22Rv1 (cell line): Measurements from ENCODE around the gene SCFD2.
A peak's percentile ranks its signal among the peaks of the same experiment; 100 is the strongest.

Experiments
- H3K27ac ChIP-seq: fragments of 450-650 bp; 2 replicates; pipeline ENCODE4 v1.5.1; 2017
- CTCF ChIP-seq: fragments of 450-650 bp; IDR thresholded peaks from 2 replicates; pipeline ENCODE4 v1.5.1; 2017; ENCODE audit warnings: mild to moderate bottlenecking
- ZFX ChIP-seq: fragments of 450-650 bp; IDR thresholded peaks from 2 replicates; pipeline ENCODE4 v1.6.1; 2017; ENCODE audit warnings: antibody characterized with exemption, borderline replicate concordance

Gene SCFD2

GRCh38 chr4:53208753-53209152 lies 157.1 kb downstream of the SCFD2 start:
- H3K27ac ChIP-seq, result no peak overlapping the region
- no peak for TF ChIP-seq ZFX
- no peak for TF ChIP-seq CTCF

- no peak overlapping the region for H3K27ac ChIP-seq
- TF ChIP-seq ZFX (no peak), CTCF (no peak)
Observed at GRCh38 chr4:53205970-53206369, 159.9 kb downstream of the SCFD2 start.

GRCh38 chr4:53199356-53199755 lies 166.5 kb downstream of the SCFD2 start:
- H3K27ac ChIP-seq, result no peak overlapping the region

DNA sequence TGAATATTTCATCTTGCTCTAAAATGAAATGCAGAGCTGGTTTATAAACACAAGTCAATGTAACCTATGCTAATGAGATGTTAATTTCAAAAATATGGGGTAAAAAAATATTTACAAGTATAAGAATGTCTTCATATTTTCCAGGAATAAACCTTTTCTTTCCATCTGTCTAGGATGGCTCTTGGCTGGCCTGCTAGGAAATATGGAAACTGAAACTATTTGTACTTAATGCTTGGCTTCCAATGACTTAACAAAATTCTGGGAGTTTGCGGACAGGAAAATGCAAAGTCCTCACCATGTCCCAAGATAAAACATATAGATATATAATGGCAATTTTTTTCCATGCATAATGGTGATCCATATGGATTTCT lies 168.1 kb downstream of the SCFD2 start:
- TF ChIP-seq CTCF (no peak), ZFX (no peak)
- no peak overlapping the region for H3K27ac ChIP-seq

More at GRCh38 chr4:53199356-53199755, 166.5 kb downstream of the SCFD2 start:
- TF ChIP-seq CTCF (no peak), ZFX (no peak)

GRCh38 chr4:53196882-53197771 lies 168.7 kb downstream of the SCFD2 start:
- H3K27ac ChIP-seq, result no peak overlapping the region
- TF ChIP-seq ZFX (no peak), CTCF (peak; percentile 87)

- H3K27ac ChIP-seq, result no peak overlapping the region
- TF ChIP-seq ZFX, result no peak
- no peak for TF ChIP-seq CTCF
Observed at GRCh38 chr4:53195815-53196661, 169.8 kb downstream of the SCFD2 start.

DNA sequence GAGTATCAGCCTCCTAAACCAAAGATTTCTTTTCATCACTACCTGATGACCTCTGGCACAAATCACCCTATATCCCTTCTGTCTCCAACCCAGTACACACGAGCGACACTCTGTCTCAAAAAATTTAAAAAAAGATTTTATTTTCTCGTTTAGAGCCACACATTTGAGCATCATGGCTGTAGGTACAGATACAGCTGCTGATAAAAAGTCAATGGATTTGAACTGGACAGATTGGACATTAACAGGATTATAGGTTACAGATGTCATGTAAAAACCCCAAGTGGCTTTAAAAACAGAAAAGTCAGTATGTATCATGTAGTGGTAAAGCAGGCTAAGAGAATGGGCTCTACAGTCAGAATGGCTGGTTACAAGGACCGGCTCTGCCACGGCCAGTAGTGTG lies 171.1 kb downstream of the SCFD2 start:
- TF ChIP-seq CTCF (no peak), ZFX (no peak)
- H3K27ac ChIP-seq, result no peak overlapping the region
